ENCODE data around the gene NDUFA8. TPM values are rescaled to one million over a fixed set of nuclear protein-coding genes. Genes with fewer than 3 reads are reported as not detected.

Gene NDUFA8
- polyA plus RNA-seq (2012; rRNA removed) = 97.4 and 116 TPM in 2 replicates
- polyA plus RNA-seq (2012; cell fraction: cytosol; rRNA removed) = 129 and 149 TPM in 2 replicates
- 34.0 and 34.2 TPM in 2 replicates for polyA plus RNA-seq (2012; cell fraction: nucleus; rRNA removed)

DNA sequence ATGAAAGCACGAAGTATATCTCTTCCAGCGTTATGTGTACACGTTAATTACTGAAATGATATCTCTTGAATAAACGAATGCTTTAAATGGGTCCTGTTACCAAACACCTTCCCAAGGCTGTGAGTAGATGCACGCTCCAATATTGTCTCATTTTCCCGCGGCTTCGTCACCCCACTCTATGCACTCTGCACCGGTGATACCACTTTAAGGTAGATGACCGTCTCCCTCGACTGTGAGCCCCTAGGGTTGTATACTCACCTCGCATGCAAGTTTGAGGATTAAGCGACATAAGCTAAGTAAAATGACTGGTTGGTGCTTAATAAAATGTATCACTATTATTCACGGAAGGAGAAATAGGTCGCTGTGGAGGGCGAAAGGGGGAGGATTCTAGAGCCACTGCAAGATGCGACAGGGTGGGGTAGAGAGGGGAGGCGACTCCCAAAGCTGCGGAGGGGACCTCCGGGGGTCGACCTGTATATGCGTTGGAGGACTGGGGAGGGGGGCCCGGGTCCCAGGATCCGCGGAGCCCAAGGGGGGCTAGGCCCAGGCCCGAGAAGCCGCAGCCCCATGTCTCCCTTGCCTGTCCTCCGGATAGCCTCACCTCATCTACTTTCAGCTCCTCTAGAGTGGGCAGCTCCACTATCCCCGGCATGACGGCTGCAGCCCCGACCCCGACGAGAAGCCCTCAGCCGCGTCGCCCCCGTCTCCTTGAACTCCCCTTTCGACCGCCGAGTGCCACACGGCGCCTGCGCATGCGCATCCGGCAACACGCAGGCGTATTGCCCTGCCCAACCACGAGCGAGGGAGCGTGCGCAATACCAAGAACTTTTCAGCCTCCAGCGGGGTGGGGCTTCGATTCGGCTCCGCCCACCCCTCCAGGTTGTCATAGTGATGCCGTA is at the start of gene NDUFA8, which contains the start of gene MORN5:
TSS of gene NDUFA8 (minus strand) at position 754 of the 899 bp plus-strand sequence. CDS start at position 652, 102 bp downstream.
TSS of gene MORN5 (plus strand) at position 883 of the 899 bp plus-strand sequence. CDS start 65 bp downstream, outside the sequence.
- H3K79me2 ChIP-seq (ENCODE audit: insufficient read depth) = peaks cover 45% of the 10 kb centered on the region
- H3K4me3 ChIP-seq (ENCODE audit: low read depth in 2 of 2, low read length in 1 of 2) = peak within 1 kb of the TSS; percentile 75 to 96
- peak; percentile 98 for DNase-seq
- H3K4me1 ChIP-seq (ENCODE audit: control insufficient read depth in 1 of 2, insufficient read depth in 2 of 2, low read depth in 1 of 2, low read length in 1 of 2) = peaks cover 0 to 2% of the 10 kb centered on the region in 2 experiments; a peak in 2 of 4 replicates
- H2AFZ ChIP-seq (ENCODE audit: low read depth) = peak within 1 kb of the TSS; percentile 96
- WGBS (ENCODE audit: low lambda C conversion rate) = 2% methylated on average over 48 of the region's 56 CpGs
- H3K9me2 ChIP-seq = no peaks in the 10 kb centered on the region
- H3K36me3 ChIP-seq (replicated peaks in 1 of 2; ENCODE audit: control insufficient read depth in 1 of 2, insufficient read depth in 2 of 2, low read length in 1 of 2) = peaks cover 4 to 5% of the 10 kb centered on the region in 2 experiments
- no peaks in the 10 kb centered on the region for H3K27me3 ChIP-seq (ENCODE audit: insufficient read depth)
- peak within 1 kb of the TSS; percentile 78 for H3K4me2 ChIP-seq
- peak within 1 kb of the TSS; percentile 79 for H3K9ac ChIP-seq
- CTCF ChIA-PET = interaction anchor here (1.0 to 8.8 kb wide), 13 partner anchors 9 to 195 kb away, joined by 3 to 46 read pairs (median 4); no protein-coding TSS in a partner anchor
- H3K27ac ChIP-seq (ENCODE audit: low read depth in 2 of 2, low read length in 1 of 2) = peak within 1 kb of the TSS in 1 of 2 experiments; percentile 85; a peak in 1 of 4 replicates
- peaks cover 24% of the 10 kb centered on the region for H4K20me1 ChIP-seq (ENCODE audit: insufficient read depth)
- no peaks in the 10 kb centered on the region; the same call in 1 of the 2 replicates for H3K9me3 ChIP-seq
- TF ChIP-seq, protein P1, sequence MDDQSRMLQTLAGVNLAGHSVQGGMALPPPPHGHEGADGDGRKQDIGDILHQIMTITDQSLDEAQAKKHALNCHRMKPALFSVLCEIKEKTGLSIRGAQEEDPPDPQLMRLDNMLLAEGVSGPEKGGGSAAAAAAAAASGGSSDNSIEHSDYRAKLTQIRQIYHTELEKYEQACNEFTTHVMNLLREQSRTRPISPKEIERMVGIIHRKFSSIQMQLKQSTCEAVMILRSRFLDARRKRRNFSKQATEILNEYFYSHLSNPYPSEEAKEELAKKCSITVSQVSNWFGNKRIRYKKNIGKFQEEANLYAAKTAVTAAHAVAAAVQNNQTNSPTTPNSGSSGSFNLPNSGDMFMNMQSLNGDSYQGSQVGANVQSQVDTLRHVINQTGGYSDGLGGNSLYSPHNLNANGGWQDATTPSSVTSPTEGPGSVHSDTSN (IDR thresholded peaks at IDR 0.05) = no peak
- TF ChIP-seq, protein P2, sequence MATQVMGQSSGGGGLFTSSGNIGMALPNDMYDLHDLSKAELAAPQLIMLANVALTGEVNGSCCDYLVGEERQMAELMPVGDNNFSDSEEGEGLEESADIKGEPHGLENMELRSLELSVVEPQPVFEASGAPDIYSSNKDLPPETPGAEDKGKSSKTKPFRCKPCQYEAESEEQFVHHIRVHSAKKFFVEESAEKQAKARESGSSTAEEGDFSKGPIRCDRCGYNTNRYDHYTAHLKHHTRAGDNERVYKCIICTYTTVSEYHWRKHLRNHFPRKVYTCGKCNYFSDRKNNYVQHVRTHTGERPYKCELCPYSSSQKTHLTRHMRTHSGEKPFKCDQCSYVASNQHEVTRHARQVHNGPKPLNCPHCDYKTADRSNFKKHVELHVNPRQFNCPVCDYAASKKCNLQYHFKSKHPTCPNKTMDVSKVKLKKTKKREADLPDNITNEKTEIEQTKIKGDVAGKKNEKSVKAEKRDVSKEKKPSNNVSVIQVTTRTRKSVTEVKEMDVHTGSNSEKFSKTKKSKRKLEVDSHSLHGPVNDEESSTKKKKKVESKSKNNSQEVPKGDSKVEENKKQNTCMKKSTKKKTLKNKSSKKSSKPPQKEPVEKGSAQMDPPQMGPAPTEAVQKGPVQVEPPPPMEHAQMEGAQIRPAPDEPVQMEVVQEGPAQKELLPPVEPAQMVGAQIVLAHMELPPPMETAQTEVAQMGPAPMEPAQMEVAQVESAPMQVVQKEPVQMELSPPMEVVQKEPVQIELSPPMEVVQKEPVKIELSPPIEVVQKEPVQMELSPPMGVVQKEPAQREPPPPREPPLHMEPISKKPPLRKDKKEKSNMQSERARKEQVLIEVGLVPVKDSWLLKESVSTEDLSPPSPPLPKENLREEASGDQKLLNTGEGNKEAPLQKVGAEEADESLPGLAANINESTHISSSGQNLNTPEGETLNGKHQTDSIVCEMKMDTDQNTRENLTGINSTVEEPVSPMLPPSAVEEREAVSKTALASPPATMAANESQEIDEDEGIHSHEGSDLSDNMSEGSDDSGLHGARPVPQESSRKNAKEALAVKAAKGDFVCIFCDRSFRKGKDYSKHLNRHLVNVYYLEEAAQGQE (IDR thresholded peaks at IDR 0.05; ENCODE audit: low read depth, low read length) = no peak
- TF ChIP-seq, protein P3, sequence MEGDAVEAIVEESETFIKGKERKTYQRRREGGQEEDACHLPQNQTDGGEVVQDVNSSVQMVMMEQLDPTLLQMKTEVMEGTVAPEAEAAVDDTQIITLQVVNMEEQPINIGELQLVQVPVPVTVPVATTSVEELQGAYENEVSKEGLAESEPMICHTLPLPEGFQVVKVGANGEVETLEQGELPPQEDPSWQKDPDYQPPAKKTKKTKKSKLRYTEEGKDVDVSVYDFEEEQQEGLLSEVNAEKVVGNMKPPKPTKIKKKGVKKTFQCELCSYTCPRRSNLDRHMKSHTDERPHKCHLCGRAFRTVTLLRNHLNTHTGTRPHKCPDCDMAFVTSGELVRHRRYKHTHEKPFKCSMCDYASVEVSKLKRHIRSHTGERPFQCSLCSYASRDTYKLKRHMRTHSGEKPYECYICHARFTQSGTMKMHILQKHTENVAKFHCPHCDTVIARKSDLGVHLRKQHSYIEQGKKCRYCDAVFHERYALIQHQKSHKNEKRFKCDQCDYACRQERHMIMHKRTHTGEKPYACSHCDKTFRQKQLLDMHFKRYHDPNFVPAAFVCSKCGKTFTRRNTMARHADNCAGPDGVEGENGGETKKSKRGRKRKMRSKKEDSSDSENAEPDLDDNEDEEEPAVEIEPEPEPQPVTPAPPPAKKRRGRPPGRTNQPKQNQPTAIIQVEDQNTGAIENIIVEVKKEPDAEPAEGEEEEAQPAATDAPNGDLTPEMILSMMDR (IDR thresholded peaks at IDR 0.05) = no peak
- TF ChIP-seq POLR2AphosphoS5 (IDR thresholded peaks at IDR 0.05; ENCODE audit: low read depth, low read length) (peak; percentile 89), EZH2phosphoT487 (IDR thresholded peaks at IDR 0.05; ENCODE audit: borderline replicate concordance, low read depth) (no peak), MXI1 (IDR thresholded peaks at IDR 0.05; ENCODE audit: low read depth, low read length) (peak; percentile 88; the same call in 1 of the 2 replicates), NRF1 (IDR thresholded peaks at IDR 0.05; ENCODE audit: low read depth, low read length) (peak; percentile 99)
- TF ChIP-seq, protein P4, sequence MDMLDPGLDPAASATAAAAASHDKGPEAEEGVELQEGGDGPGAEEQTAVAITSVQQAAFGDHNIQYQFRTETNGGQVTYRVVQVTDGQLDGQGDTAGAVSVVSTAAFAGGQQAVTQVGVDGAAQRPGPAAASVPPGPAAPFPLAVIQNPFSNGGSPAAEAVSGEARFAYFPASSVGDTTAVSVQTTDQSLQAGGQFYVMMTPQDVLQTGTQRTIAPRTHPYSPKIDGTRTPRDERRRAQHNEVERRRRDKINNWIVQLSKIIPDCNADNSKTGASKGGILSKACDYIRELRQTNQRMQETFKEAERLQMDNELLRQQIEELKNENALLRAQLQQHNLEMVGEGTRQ (IDR thresholded peaks at IDR 0.05; ENCODE audit: borderline replicate concordance, low read depth, low read length) = no peak
- TF ChIP-seq, protein P5, sequence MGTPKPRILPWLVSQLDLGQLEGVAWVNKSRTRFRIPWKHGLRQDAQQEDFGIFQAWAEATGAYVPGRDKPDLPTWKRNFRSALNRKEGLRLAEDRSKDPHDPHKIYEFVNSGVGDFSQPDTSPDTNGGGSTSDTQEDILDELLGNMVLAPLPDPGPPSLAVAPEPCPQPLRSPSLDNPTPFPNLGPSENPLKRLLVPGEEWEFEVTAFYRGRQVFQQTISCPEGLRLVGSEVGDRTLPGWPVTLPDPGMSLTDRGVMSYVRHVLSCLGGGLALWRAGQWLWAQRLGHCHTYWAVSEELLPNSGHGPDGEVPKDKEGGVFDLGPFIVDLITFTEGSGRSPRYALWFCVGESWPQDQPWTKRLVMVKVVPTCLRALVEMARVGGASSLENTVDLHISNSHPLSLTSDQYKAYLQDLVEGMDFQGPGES (IDR thresholded peaks at IDR 0.05; ENCODE audit: low read depth, low read length) = no peak
- no peaks in the 10 kb centered on the region for H3F3A ChIP-seq (replicated peaks; ENCODE audit: insufficient read depth)
- POLR2A ChIA-PET = interaction anchor here (0.6 to 0.7 kb wide), 2 partner anchors 13 to 32 kb away, joined by 3 read pairs; no protein-coding TSS in a partner anchor

Measured in SK-N-SH (cell line).